Spleen (tissue), 11 donors: ENCODE data around the gene GLS. TPM values are rescaled to one million over a fixed set of nuclear protein-coding genes. Genes with fewer than 3 reads are reported as not detected.

ENCODE experiments used
- DNase-seq: peaks from one replicate; pipeline ENCODE4 v3.0.0-alpha.2; 2020
- H3K27ac ChIP-seq, 8 donors: fragments of 200-600 bp; sonication (generic) in 7 of 8; 1 replicate in 4 of 8; 2 replicates in 4 of 8; pipeline versions ENCODE4 v1.5.0 to v1.8.0; 2016 to 2021; ENCODE audit warnings: inconsistent platforms in 4 of 8, mild to moderate bottlenecking in 4 of 8, moderate library complexity in 1 of 8
- H3K27me3 ChIP-seq, 7 donors: fragments of 200-600 bp; sonication (generic) in 6 of 7; replicated peaks in 1 of 7; 1 replicate in 4 of 7; 2 replicates in 3 of 7; pipeline versions ENCODE4 v1.5.0 to v1.8.0; 2016 to 2021; ENCODE audit warnings: inconsistent platforms in 3 of 7, mild to moderate bottlenecking in 1 of 7
- H3K36me3 ChIP-seq, 6 donors: fragments of 200-600 bp; sonication (generic) in 5 of 6; 1 replicate in 4 of 6; 2 replicates in 2 of 6; pipeline versions ENCODE4 v1.5.0 to v1.8.0; 2016 to 2021; ENCODE audit warnings: inconsistent platforms in 2 of 6
- H3K4me1 ChIP-seq, 6 donors: fragments of 200-600 bp; sonication (generic) in 5 of 6; 1 replicate in 3 of 6; 2 replicates in 3 of 6; pipeline versions ENCODE4 v1.5.0 to v1.8.0; 2016 to 2021; ENCODE audit warnings: inconsistent platforms in 3 of 6
- H3K4me3 ChIP-seq, 8 donors: fragments of 200-600 bp; sonication (generic) in 7 of 8; 1 replicate in 4 of 8; 2 replicates in 4 of 8; pipeline versions ENCODE4 v1.5.0 to v1.8.0; 2016 to 2021; ENCODE audit warnings: inconsistent platforms in 4 of 8, mild to moderate bottlenecking in 4 of 8, moderate library complexity in 2 of 8
- H3K9me3 ChIP-seq, 8 donors: fragments of 200-600 bp; sonication (generic) in 7 of 8; 1 replicate in 4 of 8; 2 replicates in 4 of 8; pipeline versions ENCODE4 v1.5.0 to v1.8.0; 2016 to 2021; ENCODE audit warnings: inconsistent platforms in 4 of 8
- CTCF ChIP-seq, 11 experiments: fragments of 200-600 bp in 7 of 11; fragments of 450-650 bp in 4 of 11; sonication (generic) in 4 of 11; IDR thresholded peaks in 8 of 11; conservative IDR thresholded peaks in 3 of 11; 1 replicate in 7 of 11; 2 replicates in 4 of 11; pipeline versions ENCODE4 v1.4.0 to v1.8.0; 2016 to 2021; ENCODE audit warnings: antibody characterized with exemption in 11 of 11, inconsistent platforms in 4 of 11, mild to moderate bottlenecking in 1 of 11
- POLR2A ChIP-seq, 3 donors: fragments of 450-650 bp; IDR thresholded peaks; one replicate each; pipeline ENCODE4 v1.5.1; 2017; ENCODE audit warnings: antibody characterized with exemption in 3 of 3, mild to moderate bottlenecking in 1 of 3
- POLR2AphosphoS5 ChIP-seq, 3 donors: sonication (generic); formaldehyde crosslinking; IDR thresholded peaks; one replicate each; pipeline ENCODE4 v1.5.1; 2017; ENCODE audit warnings: antibody characterized with exemption in 3 of 3
- WGBS, 5 donors: extraction: QIAGEN DNeasy Blood & Tissue Kit in 3 of 5; methylation state at CpG; one replicate each; pipeline versions ENCODE4 v1.1.5 to v1.1.7; 2013 to 2018; 5-methylcytosine and 5-hydroxymethylcytosine counted together
- intact Hi-C: fragments of 100-400 bp; cut with DNase I; formaldehyde crosslinking; loops from one replicate; pipeline ENCODE4 v1.15.0; 2023; ENCODE audit warnings: low total_unique reads
- polyA plus RNA-seq, 3 donors: library from polyadenylated mRNA; stranded (reverse); fragments of 200-250 nt; gene quantifications; one replicate each; pipeline ENCODE4 v1.2.1, GENCODE V29; 2013
- total RNA-seq, 7 donors: library from RNA; depleted of rRNA in 3 of 7; stranded (reverse); fragments of >200 nt in 3 of 7; fragmentation: NEBNext Ultra II Directional in 4 of 7; extraction: Animal tissue kit (Norgen Biotek cat#: 25700) in 4 of 7; gene quantifications; one replicate each; pipeline versions ENCODE4 v1.1.0 to v1.2.1, GENCODE V29; 2016 to 2021
- donor health status: healthy with polysubstance abuse.
- donor health status: DM: no; HTN: no; CAD: no; lungs with moderate emphysema.
- donor health status: DM: no; HTN: no; CAD: no.
- donor health status: Bipolar disorder and iron deficiency.
- donor health status: healthy.
- donor health status: DM: no; HTN: no; CAD: no.
- donor health status: DM: yes; HTN: yes; CAD: no.

GLS gene
- total and polyA plus RNA-seq, 10 donors, result 42.3 to 254 (median 176) TPM

DNA sequence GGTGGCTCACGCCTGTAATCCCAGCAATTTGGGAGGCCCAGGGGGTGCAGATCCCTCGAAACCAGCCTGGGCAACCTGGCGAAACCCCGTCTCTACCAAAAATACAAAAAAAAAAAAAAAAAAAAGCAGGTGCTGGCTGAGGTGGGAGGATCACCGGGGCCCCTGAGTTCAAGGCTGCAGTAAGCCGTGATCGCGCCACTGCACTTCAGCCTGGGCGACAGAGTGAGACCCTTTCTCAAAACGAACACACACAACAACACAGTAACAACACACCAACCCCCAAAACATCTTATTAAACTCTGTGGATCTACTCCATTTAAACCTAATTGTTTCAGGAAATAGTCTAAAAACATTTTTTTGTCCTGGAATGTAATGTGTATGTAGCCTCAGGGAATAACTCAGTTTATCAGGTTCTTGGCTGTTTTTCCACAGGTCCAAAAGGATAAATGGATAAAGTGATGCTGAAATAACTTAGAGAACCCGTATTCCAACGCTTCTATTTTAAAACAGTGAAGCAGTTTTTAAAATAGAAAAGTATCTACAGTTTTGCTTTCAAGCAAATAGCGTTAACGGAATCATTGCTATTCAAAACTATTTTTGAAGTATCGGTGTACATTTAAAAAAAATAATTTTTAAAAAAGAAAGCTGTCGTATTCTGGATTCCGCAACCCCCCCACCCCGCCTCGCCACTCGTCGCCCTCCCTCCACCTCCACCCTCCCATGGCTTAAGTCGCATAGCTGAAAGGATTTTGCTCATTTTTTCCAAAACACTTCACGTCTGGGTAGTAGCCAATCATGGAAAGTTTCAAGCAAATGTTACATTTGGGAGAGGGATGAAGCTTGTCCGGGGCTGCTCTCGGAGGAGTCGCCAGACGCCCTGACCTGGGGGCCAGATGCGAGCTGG lies 895 bp upstream of the GLS start:
- Histone ChIP-seq H3K36me3 (no peaks in the 10 kb centered on the region), H3K9me3 (no peaks in the 10 kb centered on the region), H3K4me3 (peak overlapping the region; percentile 77 to 95 (median 90)), H3K27ac (peak overlapping the region; percentile 94 to 99 (median 98)), H3K4me1 (peaks cover 30 to 73% (median 54%) of the 10 kb centered on the region in 6 donors), H3K27me3 (no peaks in the 10 kb centered on the region)
- WGBS, 5 donors, result 20 to 34% (median 27%) methylated on average over 27 to 28 of the region's 28 CpGs
- intact Hi-C loops, result no loop called here
- TF ChIP-seq CTCF (IDR thresholded peaks at IDR 0.05 in 8 of 11, conservative IDR thresholded peaks at IDR 0.05 in 3 of 11) (no peak), POLR2AphosphoS5 (IDR thresholded peaks at IDR 0.05) (no peak), POLR2A (IDR thresholded peaks at IDR 0.05) (no peak)
- DNase-seq, result no peak

- intact Hi-C loops, result no loop called here
- no peak for TF ChIP-seq POLR2AphosphoS5 (IDR thresholded peaks at IDR 0.05)
- no peak for TF ChIP-seq CTCF (IDR thresholded peaks at IDR 0.05 in 8 of 11, conservative IDR thresholded peaks at IDR 0.05 in 3 of 11)
- no peak for TF ChIP-seq POLR2A (IDR thresholded peaks at IDR 0.05)
- Histone ChIP-seq H3K9me3 (no peaks in the 10 kb centered on the region), H3K27me3 (no peaks in the 10 kb centered on the region), H3K36me3 (no peaks in the 10 kb centered on the region), H3K4me1 (peaks cover 32 to 76% (median 59%) of the 10 kb centered on the region in 6 donors), H3K27ac (peak overlapping the region; percentile 94 to 99 (median 98)), H3K4me3 (peak overlapping the region; percentile 77 to 95 (median 90))
- DNase-seq, result no peak
- WGBS, 5 donors, result 0 to 1% (median 0%) methylated on average over 20 to 60 of the region's 60 CpGs
Measured at GRCh38 chr2:190881084-190881597, 520 bp downstream of the GLS start.

GRCh38 chr2:190881598-190882410 lies 1.2 kb downstream of the GLS start:
- H3K4me1 ChIP-seq, result peaks cover 28 to 76% (median 62%) of the 10 kb centered on the region in 6 donors

More at GRCh38 chr2:190881598-190882410, 1.2 kb downstream of the GLS start:
- Histone ChIP-seq H3K9me3 (no peaks in the 10 kb centered on the region), H3K27me3 (no peaks in the 10 kb centered on the region), H3K4me3 (peak overlapping the region; percentile 77 to 95 (median 90)), H3K36me3 (no peaks in the 10 kb centered on the region), H3K27ac (peak overlapping the region; percentile 94 to 99 (median 98))
- intact Hi-C loops, result no loop called here
- peak; percentile 95 for DNase-seq
- TF ChIP-seq CTCF (IDR thresholded peaks at IDR 0.05 in 8 of 11, conservative IDR thresholded peaks at IDR 0.05 in 3 of 11), result no peak
- TF ChIP-seq POLR2A (IDR thresholded peaks at IDR 0.05), result peak in 1 of 3 donors; percentile 54
- peak; percentile 78 to 87 (median 83) for TF ChIP-seq POLR2AphosphoS5 (IDR thresholded peaks at IDR 0.05)
- 0 to 2% (median 0%) methylated on average over 29 to 46 of the region's 46 CpGs for WGBS, 5 donors
